ENCODE data around the gene CALHM4. TPM values are rescaled to one million over a fixed set of nuclear protein-coding genes. Genes with fewer than 3 reads are reported as not detected.
A peak's percentile ranks its signal among the peaks of the same experiment; 100 is the strongest.

The CALHM4 gene
- total RNA-seq, 4 donors from 2014 or later, result not detected

- DNase-seq (ENCODE audit: low spot score) (no peak), ATAC-seq (ENCODE audit: low FRiP score) (no peak)
- no peak for TF ChIP-seq CTCF (IDR thresholded peaks at IDR 0.05)
Observed at GRCh38 chr6:116556814-116557415, 3.4 kb downstream of the CALHM4 start.

- ATAC-seq (ENCODE audit: low FRiP score) (peak; percentile 71), DNase-seq (ENCODE audit: low spot score) (no peak)
- TF ChIP-seq CTCF (IDR thresholded peaks at IDR 0.05), result no peak
Observed at GRCh38 chr6:116557893-116558292, 4.3 kb downstream of the CALHM4 start.

GRCh38 chr6:116560130-116560529 is 6.6 kb downstream of the CALHM4 start:
- TF ChIP-seq CTCF (IDR thresholded peaks at IDR 0.05), result no peak
- DNase-seq (ENCODE audit: low spot score) (no peak), ATAC-seq (ENCODE audit: low FRiP score) (no peak)

- peak in 2 of 3 donors; percentile 46 to 76 for TF ChIP-seq CTCF (IDR thresholded peaks at IDR 0.05)
- DNase-seq (ENCODE audit: low spot score) (peak; percentile 82), ATAC-seq (ENCODE audit: low FRiP score) (peak; percentile 52)
Observed at GRCh38 chr6:116561377-116562018, 7.9 kb downstream of the CALHM4 start.

GRCh38 chr6:116562019-116562403 is 8.5 kb downstream of the CALHM4 start:
- DNase-seq (ENCODE audit: low spot score), result no peak
- no peak for TF ChIP-seq CTCF (IDR thresholded peaks at IDR 0.05)
- no peak for ATAC-seq (ENCODE audit: low FRiP score)

- no peak for ATAC-seq (ENCODE audit: low FRiP score)
Observed at GRCh38 chr6:116562614-116563013, 9.1 kb downstream of the CALHM4 start.

More at GRCh38 chr6:116562614-116563013, 9.1 kb downstream of the CALHM4 start:
- no peak for TF ChIP-seq CTCF (IDR thresholded peaks at IDR 0.05)
- no peak for DNase-seq (ENCODE audit: low spot score)
